NCI-H2029 treated with DMSO at 0.1 percent for 48 hours (cell line): Measurements from ENCODE around the gene TMEM161A.
"Not testable (repeated sequence)": the region's sequence is repeated elsewhere in the genome, so short reads cannot be mapped to it uniquely, and the experiment has no call there.

Source experiments
- DNase-seq: peaks from one replicate; lab custom pipeline; 2025; lab: John Stamatoyannopoulos, UW

Gene TMEM161A

DNA sequence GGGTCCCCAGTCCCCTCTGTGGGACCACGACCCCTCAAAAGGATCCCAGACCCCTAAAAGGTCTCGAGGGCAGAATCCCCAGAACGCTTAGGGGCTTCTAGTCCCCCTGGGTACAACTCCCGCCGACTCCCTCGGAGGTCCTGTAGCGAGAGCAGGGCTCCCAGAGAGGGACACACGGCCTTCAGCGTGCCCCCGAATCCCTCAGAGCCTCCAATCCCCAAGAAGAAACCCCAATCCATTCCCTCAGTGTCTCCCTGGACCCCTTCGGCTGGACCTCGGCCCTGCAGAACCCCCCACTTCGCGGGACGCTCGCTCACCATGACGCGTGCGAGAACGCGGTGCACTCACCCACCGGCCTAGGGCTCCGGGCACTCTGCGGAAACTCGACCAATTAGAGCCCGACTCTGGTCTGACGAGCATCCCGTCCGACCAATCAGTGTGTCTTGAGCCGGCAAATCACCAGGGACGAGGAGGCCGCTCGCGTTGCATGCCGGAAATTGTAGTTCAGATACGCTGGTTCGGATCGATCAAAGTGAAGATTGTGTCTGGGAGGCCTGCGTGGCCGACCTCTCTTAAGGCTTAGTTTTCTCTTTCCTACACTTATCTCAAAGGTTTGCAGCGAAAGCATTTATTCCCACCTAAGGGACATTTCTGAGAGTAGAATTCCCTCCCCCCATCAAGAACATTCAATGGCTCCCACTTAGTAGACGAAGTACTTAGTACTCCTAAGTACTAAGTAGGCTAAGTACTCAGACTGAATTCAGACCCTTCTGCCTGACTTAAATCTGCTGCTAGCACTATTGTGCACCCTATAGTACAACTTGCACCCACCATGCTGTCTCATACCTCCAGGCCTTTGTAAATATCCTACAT is at the start of gene TMEM161A:
TSS of gene TMEM161A (minus strand) at position 370 of the 873 bp plus-strand sequence. CDS start at position 320, 50 bp downstream.
- peak; percentile 84 for DNase-seq

- DNase-seq, result no peak
Measured at GRCh38 chr19:19186742-19187141, 48.5 kb upstream of the TMEM161A start.

DNA sequence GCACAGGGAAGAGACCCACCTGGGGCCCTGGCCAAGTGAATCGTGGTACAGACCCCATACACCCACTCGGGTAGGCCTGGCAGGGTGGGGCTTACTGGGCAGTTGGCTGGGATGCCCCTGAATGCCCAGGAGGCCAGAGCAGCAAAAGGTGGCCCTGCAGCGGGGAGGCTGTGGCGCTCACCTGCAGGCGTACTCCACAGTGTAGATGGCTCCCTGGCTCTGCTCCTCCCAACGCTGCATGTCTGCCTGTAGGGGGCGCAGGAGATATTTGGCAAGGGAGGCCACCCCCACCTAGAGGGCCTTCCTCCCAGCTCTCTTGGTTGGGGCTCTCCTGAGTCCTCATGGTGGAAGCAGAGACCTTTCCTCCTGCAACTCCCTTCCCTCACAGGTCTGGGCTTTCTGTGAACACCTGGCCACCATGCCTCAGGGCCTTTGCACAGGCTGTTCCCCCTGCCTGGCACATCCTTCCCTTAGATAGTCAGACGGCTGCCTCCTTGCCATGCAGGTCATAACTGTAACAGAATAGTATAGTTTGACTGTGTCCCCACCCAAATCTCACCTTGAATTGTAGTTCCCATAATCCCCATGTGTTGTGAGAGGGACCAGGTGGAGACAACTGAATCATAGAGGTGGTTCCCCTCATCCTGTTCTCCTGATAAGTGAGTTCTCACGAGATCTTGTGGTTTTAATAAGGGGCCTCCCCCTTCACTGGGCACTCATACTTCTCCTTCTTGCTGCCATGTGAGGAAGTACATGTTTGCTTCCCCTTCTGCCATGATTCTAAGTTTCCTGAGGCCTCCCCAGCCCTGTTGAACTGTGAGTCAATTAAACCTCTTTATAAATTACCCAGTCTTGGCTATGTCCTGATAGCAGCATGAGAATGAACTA is 47.8 kb upstream of the TMEM161A start:
- DNase-seq, result no peak

DNA sequence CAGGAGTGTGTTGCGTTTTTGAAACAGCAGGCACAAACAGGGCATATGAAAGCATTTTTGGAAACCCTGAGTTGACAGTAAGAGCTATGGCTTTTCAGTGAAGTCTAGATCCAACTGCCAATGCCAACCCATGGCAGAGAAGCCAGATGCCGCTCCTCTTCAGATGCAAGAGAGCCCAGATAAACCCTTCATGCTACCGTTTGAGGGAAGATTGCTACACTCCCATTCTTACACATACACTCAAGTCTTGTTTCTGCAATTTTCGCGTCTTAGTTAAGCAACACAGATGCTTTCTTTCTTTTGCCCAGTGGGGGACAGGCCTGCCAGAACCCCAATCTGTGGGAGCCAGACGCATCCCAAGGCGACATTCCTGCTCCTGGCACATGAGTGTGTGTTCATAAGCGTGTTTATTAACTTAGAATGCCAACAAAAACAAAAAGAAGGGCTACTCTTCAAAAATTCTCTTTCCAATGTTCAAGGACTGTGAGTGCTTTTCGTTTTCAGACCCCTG is 43.3 kb upstream of the TMEM161A start:
- no peak for DNase-seq

GRCh38 chr19:19179548-19180441 is 41.5 kb upstream of the TMEM161A start:
- DNase-seq, result no peak

GRCh38 chr19:19176950-19177349 is 38.7 kb upstream of the TMEM161A start:
- no peak for DNase-seq

DNA sequence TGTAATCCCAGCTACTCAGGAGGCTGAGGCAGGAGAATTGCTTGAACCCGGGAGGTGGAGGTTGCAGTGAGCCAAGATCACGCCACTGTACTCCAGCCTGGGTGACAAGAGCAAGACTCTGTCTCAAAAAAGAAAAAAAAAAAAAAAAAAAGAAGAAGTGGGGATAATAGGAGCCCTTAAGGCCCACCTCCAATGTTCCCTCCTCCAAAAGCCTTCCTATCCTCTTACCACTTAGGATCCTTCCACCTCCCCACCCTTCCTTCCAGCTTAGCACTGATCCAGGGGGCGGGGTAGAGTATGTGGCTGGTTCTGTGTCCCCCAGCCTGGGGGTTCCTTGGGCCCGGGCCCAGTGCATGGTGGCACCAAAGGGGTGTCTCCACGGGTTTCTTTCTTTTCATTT is 35.0 kb upstream of the TMEM161A start:
- DNase-seq, result not testable (repeated sequence)

DNA sequence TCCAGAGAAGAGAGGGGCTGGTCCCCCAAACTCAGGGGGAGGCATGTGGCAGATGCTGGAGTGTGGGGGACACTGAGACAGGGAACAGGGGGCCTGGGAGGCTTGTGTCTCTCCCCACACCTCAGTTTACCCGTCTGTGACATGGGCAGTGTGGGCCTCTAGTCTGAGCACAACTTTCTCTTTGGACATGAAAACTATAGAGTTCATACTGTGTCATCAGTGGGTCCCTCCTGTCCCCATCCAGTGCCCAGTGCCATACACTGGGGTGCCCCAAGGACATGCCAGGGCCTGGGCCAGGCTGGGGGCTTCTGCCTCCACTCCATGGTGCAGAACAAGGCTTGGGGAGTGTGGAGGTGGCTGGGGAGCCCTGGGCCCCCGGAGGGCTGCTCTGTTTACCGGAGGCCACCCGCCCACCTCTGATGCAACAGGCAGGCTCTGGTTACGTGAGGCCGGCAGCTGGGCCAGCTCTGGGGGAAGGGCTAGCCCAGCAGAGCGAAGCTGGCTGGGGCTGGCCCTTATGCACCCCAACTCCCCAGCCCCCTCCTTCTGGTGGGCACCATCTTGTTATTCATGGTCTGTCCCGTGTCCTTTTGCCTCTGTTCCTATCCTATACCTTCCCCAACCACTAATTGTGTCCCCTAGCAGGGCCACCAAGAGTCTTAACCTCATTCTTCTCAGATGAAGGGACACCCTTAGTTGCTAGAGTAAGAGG is 33.7 kb upstream of the TMEM161A start:
- no peak for DNase-seq

GRCh38 chr19:19170873-19171672 is 32.8 kb upstream of the TMEM161A start:
- no peak for DNase-seq

DNA sequence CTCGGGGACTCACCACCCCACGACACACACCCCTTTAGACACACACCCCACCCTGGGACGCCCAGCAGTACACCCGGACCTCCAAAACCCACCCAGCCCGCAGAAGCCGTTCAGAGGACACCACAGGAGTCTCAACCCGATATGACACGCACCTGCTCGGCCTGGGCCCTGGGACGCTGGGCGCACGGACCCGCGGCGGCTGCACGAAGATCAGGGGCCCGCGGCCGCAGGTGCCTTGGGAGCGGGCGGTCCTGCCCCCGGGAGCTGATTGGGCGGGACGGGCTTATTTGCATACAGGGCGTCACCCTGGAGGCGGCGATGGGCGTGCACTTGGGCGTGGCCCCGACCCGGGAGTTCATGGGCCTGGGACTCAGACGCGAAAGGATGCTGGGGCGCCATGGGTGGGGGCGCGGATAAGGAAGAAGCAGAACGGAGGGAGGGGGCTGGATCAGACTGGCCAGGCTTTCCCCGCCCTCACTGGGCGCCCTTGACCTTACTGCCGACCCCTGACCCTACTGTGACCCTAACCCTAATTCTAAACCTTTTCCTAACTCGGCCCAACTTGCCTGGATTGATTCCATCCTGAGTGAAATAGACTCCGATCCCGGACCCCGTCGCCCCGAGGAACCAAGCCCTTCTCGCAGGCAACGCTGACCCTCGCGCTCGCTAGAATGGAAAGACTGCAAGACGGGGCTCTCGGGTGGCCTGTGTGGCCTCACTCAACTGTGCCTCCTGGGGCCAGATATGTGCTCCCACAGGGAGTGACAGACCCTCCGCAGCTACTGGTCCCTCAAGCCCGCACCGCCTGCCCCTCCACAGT is 32.0 kb upstream of the TMEM161A start, which contains the start of gene MEF2B:
TSS of gene MEF2B (minus strand) at position 211 of the 820 bp plus-strand sequence. CDS start 19,528 bp downstream, outside the sequence.
- peak; percentile 14 for DNase-seq

DNA sequence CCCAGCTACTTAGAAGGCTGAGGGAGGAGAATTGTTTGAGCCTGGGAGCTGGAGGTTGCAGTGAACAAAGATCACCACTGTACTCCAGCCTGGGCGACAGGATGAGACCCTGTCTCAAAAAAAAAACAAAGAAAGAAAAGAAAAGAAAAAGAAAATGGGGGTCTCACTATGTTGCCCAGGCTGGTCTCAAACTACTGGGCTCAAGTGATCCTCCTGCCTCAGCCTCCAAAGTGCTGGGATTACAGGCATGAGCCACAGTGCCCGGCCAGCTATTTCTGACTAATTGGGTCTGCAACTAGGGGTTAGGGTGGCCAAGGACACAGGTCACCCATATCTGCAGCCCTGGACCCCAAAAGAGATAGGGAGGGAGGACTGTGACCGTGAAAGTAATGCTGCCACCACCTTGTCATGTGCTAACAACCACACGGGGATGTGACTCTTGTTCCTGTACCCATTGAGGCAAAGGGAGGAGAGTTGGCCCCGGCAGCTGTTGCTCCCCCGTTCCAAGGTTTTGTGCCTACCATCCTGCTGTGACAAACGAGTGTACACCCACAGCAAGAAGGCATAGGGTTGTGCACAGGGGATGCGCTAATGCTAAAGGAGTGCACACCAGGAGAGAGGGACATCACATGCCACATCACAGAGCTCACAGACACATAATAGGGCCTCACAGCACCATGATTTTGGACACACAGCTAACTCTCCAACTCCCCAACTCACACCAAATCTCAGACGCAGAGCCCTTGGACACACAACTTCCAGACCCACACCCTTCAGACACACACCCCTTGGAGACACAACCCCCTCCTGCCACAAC is 31.2 kb upstream of the TMEM161A start:
- no peak for DNase-seq

DNA sequence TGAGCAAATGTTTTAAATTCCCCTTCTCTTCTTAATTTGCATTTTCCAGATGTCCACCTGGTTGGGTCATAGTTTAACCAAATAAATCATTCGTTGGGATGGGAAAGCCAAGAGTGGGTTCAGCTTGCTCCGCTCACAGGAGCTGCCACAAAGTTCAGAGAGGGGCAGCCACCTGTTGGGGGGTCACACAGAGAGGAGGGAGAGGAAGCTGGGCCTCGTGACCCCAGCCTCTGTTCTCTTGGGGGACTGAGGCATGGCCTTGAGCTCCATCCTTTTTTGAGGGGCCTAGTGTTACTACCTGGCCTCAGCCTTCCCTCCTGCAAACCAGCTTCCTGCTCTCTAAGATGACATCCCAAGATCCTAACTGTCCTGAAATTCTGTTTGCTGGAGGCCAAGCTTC is 29.3 kb upstream of the TMEM161A start:
- no peak for DNase-seq

- DNase-seq, result no peak
Measured at GRCh38 chr19:19165396-19165795, 27.1 kb upstream of the TMEM161A start.

DNA sequence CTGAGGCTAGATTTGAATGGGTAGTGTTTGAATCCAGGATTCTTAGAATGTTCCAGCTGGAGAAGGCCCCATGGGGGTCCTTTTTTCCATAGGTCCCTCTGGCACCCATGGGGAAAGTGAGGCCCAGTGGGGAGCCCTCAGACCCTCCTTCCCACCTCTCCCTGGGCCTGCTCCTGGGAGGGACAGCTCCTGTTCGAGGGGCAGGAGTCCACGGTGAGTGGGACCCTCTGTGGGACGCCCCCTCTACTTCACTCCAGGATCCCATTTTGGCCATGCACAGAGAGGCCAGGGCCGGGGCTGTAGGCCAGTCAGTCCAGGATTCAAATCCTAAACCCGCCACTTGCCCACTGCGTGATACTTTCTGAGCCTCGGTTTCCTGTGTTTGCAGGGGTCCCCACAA is 24.2 kb upstream of the TMEM161A start:
- no peak for DNase-seq

DNA sequence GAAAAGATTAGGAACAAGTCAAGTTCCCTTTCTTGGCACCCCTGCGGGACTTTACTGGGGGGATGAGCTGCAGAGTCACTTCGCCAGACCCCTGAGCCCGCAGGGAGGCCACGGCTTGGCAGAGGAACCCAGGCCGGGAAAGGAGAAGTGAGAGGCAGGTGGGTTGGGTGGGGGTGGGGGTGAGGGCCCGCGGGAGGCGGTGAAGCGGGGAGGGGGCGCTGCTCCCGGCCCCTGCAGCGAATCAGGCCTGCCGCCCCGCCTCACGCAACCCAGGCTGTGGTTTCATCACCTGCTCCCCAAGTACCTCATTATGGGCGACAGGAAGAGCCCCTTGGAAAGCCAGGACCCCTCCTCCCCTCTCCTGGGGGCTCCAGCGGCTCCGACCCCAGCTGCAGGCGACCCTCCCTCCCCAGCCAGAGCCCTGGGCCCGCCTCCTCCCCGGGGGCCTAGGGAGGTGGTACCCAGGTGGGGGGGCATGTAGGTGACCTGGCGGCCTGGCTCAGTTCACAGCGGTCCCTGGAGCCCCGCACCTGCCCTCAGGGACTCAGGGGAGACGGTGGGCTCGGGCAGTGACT is 22.3 kb upstream of the TMEM161A start:
- no peak for DNase-seq

GRCh38 chr19:19159534-19159933 is 21.3 kb upstream of the TMEM161A start:
- DNase-seq, result no peak

DNA sequence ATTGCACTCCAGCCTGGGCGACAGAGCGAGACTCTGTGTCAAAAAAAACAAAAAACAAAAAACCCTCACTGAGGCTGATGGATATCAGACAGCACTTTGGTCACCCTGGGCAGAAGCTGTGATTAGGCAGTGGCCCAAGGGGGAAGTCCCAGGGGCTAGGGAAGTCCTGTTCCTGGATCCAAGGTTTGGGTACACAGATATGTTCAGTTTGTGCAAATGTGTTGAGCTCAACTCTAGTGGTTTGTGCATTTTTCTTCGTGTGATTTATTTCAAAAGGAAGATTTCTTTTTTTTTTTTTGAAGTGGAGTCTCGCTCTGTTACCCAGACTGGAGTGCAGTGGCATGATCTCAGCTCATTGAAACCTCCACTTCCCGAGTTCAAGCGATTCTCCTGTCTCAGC is 19.5 kb upstream of the TMEM161A start:
- no peak for DNase-seq
